Caco-2 (cell line): ENCODE measurements around the gene SEBOX. TPM values are rescaled to one million over a fixed set of nuclear protein-coding genes. Genes with fewer than 3 reads are reported as not detected.
A peak's percentile ranks its signal among the peaks of the same experiment; 100 is the strongest.

Experiments
- BruUV-seq: library from RNA; stranded (reverse); fragments of 400-500 nt; replicated peaks from 2 replicates; lab custom pipeline; 2021; lab: Mats Ljungman, UMichigan
- CTCF ChIA-PET: fragments of 300-600 bp; sonication (Branson Sonifier 250); formaldehyde crosslinking; loops from one replicate; lab custom pipeline; 2022; ENCODE audit warnings: antibody characterized with exemption; lab: Charles Lee
- POLR2A ChIA-PET: fragments of 300-600 bp; sonication (Branson Sonifier 250); formaldehyde crosslinking; loops from one replicate; lab custom pipeline; 2022; ENCODE audit warnings: antibody characterized with exemption; lab: Charles Lee
- DNase-seq, 2 experiments: peaks; one replicate each; pipeline versions ENCODE4 v3.0.0 to v3.0.0-alpha.2; 2020 to 2022
- H3K27me3 ChIP-seq: replicated peaks from 2 replicates; pipeline ENCODE4 v1.6.0; 2011; ENCODE audit warnings: low read length; ENCODE audit not compliant: control insufficient read depth, insufficient read depth
- H3K36me3 ChIP-seq: 2 replicates; pipeline ENCODE4 v1.5.1; 2011; ENCODE audit warnings: low read length; ENCODE audit not compliant: control insufficient read depth, insufficient read depth
- H3K4me1 ChIP-seq: fragments of 250-450 bp; sonication (Bioruptor Pico); 2 replicates; pipeline ENCODE4 v1.5.1; 2020; ENCODE audit warnings: mild to moderate bottlenecking
- H3K4me3 ChIP-seq: 2 replicates; pipeline ENCODE4 v1.5.1; 2011; ENCODE audit warnings: low read depth, mild to moderate bottlenecking, control low read depth, low read length
- H3K9me3 ChIP-seq: fragments of 250-450 bp; sonication (Bioruptor Pico); 2 replicates; pipeline ENCODE4 v1.5.1; 2020; ENCODE audit warnings: mild to moderate bottlenecking, moderate library complexity
- H3K27ac Mint-ChIP-seq: one replicate; pipeline ENCODE4 v1.8.0; 2022; ENCODE audit warnings: mixed read lengths; ENCODE audit not compliant: unreplicated experiment
- H3K27me3 Mint-ChIP-seq: one replicate; pipeline ENCODE4 v1.8.0; 2022; ENCODE audit warnings: mixed read lengths; ENCODE audit not compliant: insufficient read depth, unreplicated experiment
- H3K36me3 Mint-ChIP-seq: one replicate; pipeline ENCODE4 v1.8.0; 2022; ENCODE audit warnings: mild to moderate bottlenecking, mixed read lengths; ENCODE audit not compliant: insufficient read depth, unreplicated experiment
- H3K4me1 Mint-ChIP-seq: one replicate; pipeline ENCODE4 v1.8.0; 2022; ENCODE audit warnings: low read depth, mixed read lengths; ENCODE audit not compliant: unreplicated experiment
- H3K4me3 Mint-ChIP-seq: one replicate; pipeline ENCODE4 v1.8.0; 2022; ENCODE audit warnings: mild to moderate bottlenecking, moderate library complexity, mixed read lengths; ENCODE audit not compliant: unreplicated experiment
- H3K9me3 Mint-ChIP-seq: one replicate; pipeline ENCODE4 v1.8.0; 2022; ENCODE audit warnings: mixed read lengths; ENCODE audit not compliant: unreplicated experiment
- CTCF ChIP-seq, 2 experiments: fragments of 200-600 bp in 1 of 2; IDR thresholded peaks; 1 replicate in 1 of 2; 2 replicates in 1 of 2; pipeline versions ENCODE4 v1.5.1 to v1.8.0; 2011 to 2022; ENCODE audit warnings: antibody characterized with exemption in 1 of 2, control low read depth in 1 of 2, inconsistent platforms in 1 of 2, low read depth in 1 of 2, low read length in 1 of 2, mild to moderate bottlenecking in 1 of 2, moderate library complexity in 1 of 2; ENCODE audit not compliant: insufficient read depth in 1 of 2, severe bottlenecking in 1 of 2, unreplicated experiment in 1 of 2
- intact Hi-C: fragments of 100-400 bp; cut with micrococcal nuclease; formaldehyde crosslinking; loops from one replicate; pipeline ENCODE4 v1.10.0; 2022; ENCODE audit not compliant: unreplicated experiment
- total RNA-seq: library from RNA; stranded (reverse); gene quantifications from 2 replicates; pipeline ENCODE4 v1.2.3, GENCODE V29; 2022

The SEBOX gene
- total RNA-seq, 1 experiment from 2014 or later: not detected

- ChIA-PET CTCF (interaction anchor here (0.6 to 6.0 kb wide), 28 partner anchors 9 to 329 kb away, joined by 3 to 45 read pairs (median 5); partner anchors contain the start of genes IFT20, PIGS, POLDIP2 and SLC46A1), POLR2A (interaction anchor here (0.5 to 4.7 kb wide), 18 partner anchors 9 to 329 kb away, joined by 3 to 87 read pairs (median 5); partner anchors contain the start of genes IFT20, POLDIP2 and TNFAIP1)
- H3K4me1 ChIP-seq: peaks cover 46% of the 10 kb centered on the region
- H3K4me3 ChIP-seq: peak within 1 kb of the TSS; percentile 46
- Mint-ChIP-seq H3K27me3 (no peaks in the 10 kb centered on the region), H3K9me3 (no peaks in the 10 kb centered on the region), H3K4me1 (peaks cover 54% of the 10 kb centered on the region), H3K36me3 (peaks cover 54% of the 10 kb centered on the region), H3K4me3 (peak within 1 kb of the TSS; percentile 75), H3K27ac (peak within 1 kb of the TSS; percentile 88)
- TF ChIP-seq CTCF (IDR thresholded peaks at IDR 0.05; ENCODE audit: insufficient read depth in 1 of 2, low read depth in 1 of 2, low read length in 1 of 2, severe bottlenecking in 1 of 2, unreplicated experiment in 1 of 2): peak in 1 of 2 experiments; percentile 67
- BruUV-seq: no TSS peak
- no peaks in the 10 kb centered on the region for H3K27me3 ChIP-seq
- peaks cover 14% of the 10 kb centered on the region for H3K36me3 ChIP-seq
- intact Hi-C loops: loop anchor here (1.0 kb wide), 1 partner anchor 34 kb away; no protein-coding TSS in a partner anchor
- DNase-seq: peak; percentile 100
- no peaks in the 10 kb centered on the region for H3K9me3 ChIP-seq
These were observed 5.2 kb upstream of the SEBOX start, which contains the start of gene VTN for GRCh38 chr17:28370035-28370743. Gene VTN (minus strand): TSS chr17:28370307. CDS start chr17:28370203, 104 bp downstream.

- Histone ChIP-seq H3K36me3 (peaks cover 14% of the 10 kb centered on the region), H3K27me3 (no peaks in the 10 kb centered on the region), H3K9me3 (no peaks in the 10 kb centered on the region), H3K4me3 (peak overlapping the region; percentile 46), H3K4me1 (peaks cover 46% of the 10 kb centered on the region)
- peak; percentile 52 to 75 for TF ChIP-seq CTCF (IDR thresholded peaks at IDR 0.05; ENCODE audit: insufficient read depth in 1 of 2, low read depth in 1 of 2, low read length in 1 of 2, severe bottlenecking in 1 of 2, unreplicated experiment in 1 of 2)
- Mint-ChIP-seq H3K27me3 (no peaks in the 10 kb centered on the region), H3K4me1 (peaks cover 54% of the 10 kb centered on the region), H3K36me3 (peaks cover 54% of the 10 kb centered on the region), H3K27ac (peak overlapping the region; percentile 88), H3K9me3 (no peaks in the 10 kb centered on the region), H3K4me3 (peak overlapping the region; percentile 75)
- peak; percentile 81 to 85 for DNase-seq
- intact Hi-C loops: loop anchor here (1.0 to 10.0 kb wide), 4 partner anchors 33 to 175 kb away; partner anchors contain the start of gene SLC46A1
- ChIA-PET POLR2A (interaction anchor here (0.5 to 4.7 kb wide), 17 partner anchors 8 to 329 kb away, joined by 3 to 87 read pairs (median 5); partner anchors contain the start of genes IFT20, POLDIP2 and TNFAIP1), CTCF (interaction anchor here (0.6 to 6.0 kb wide), 26 partner anchors 8 to 329 kb away, joined by 3 to 45 read pairs (median 5); partner anchors contain the start of genes IFT20, PIGS, POLDIP2 and SLC46A1)
- TSS peak; percentile 66 for BruUV-seq
These were observed 4.7 kb upstream of the SEBOX start for GRCh38 chr17:28369684-28370034.
